Chondrocyte (in vitro differentiated cells): ENCODE results near the gene UBFD1. TPM values are rescaled to one million over a fixed set of nuclear protein-coding genes. Genes with fewer than 3 reads are reported as not detected.

Experiments used
- DNase-seq: peaks from one replicate; pipeline ENCODE4 v3.0.0; 2021; ENCODE audit warnings: mixed read lengths, low spot score
- H3K27ac Mint-ChIP-seq: one replicate; pipeline ENCODE4 v1.8.0; 2021; ENCODE audit warnings: mild to moderate bottlenecking, moderate library complexity, mixed read lengths; ENCODE audit not compliant: unreplicated experiment
- H3K27me3 Mint-ChIP-seq: 2 replicates; pipeline ENCODE4 v1.8.0; 2021; ENCODE audit warnings: low read depth, mixed read lengths
- H3K36me3 Mint-ChIP-seq: 2 replicates; pipeline ENCODE4 v1.8.0; 2021; ENCODE audit warnings: low read depth, mixed read lengths
- H3K4me1 Mint-ChIP-seq: 2 replicates; pipeline ENCODE4 v1.8.0; 2021; ENCODE audit warnings: low read depth, mild to moderate bottlenecking, mixed read lengths
- H3K4me3 Mint-ChIP-seq: one replicate; pipeline ENCODE4 v1.8.0; 2021; ENCODE audit warnings: mild to moderate bottlenecking, moderate library complexity, mixed read lengths; ENCODE audit not compliant: unreplicated experiment
- H3K9me3 Mint-ChIP-seq: 2 replicates; pipeline ENCODE4 v1.8.0; 2021; ENCODE audit warnings: low read depth, mixed read lengths
- total RNA-seq: library from RNA; stranded (reverse); gene quantifications from 3 replicates; pipeline ENCODE4 v1.2.1, GENCODE V29; 2021
- TF ChIP-seq, protein P1 (sequence below): fragments of 200-600 bp; sonication (generic); IDR thresholded peaks from 2 replicates; pipeline ENCODE4 v1.5.0; 2021; ENCODE audit warnings: antibody characterized with exemption, mild to moderate bottlenecking, moderate library complexity

UBFD1 gene
- total RNA-seq, 1 donor from 2014 or later: 105 TPM

DNA sequence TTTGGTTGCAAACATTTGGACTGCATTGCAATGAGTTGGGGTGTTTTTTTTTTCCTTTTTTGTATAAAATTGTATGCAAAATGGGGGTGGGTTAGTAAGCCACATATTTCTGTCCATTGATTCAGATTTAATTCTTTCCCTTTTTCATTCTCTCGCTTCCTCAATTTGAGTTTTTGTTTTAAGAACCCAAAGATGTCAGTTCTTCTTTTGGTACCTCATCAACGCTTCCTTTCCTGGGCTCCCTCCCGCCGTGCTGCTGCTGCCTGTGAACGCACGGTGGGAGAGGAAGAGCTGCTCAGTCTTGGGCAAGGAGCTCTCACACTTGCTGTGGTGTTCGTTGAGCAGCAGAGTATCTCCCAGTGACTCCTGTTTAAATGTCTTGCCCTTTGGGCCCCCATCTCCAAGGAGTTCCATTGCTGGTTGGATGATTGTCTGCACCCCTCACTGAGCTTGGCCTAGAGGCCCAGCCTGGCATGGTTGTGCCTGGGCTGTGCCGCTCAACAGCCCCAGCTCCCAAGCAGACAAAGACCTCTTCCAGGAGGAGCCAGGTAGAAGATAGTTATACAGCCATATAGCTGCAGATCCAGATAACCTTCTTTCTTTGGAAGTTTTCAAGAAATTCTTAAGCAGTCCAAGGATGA, 13.6 kb downstream of the UBFD1 start:
- H3K36me3 Mint-ChIP-seq: peaks cover 38% of the 10 kb centered on the region
- no peak for DNase-seq
- H3K4me3 Mint-ChIP-seq: no peak overlapping the region
- no peaks in the 10 kb centered on the region for H3K27me3 Mint-ChIP-seq
- H3K9me3 Mint-ChIP-seq: no peaks in the 10 kb centered on the region
- H3K4me1 Mint-ChIP-seq: no peaks in the 10 kb centered on the region
- H3K27ac Mint-ChIP-seq: no peak overlapping the region
- TF ChIP-seq, protein P1, sequence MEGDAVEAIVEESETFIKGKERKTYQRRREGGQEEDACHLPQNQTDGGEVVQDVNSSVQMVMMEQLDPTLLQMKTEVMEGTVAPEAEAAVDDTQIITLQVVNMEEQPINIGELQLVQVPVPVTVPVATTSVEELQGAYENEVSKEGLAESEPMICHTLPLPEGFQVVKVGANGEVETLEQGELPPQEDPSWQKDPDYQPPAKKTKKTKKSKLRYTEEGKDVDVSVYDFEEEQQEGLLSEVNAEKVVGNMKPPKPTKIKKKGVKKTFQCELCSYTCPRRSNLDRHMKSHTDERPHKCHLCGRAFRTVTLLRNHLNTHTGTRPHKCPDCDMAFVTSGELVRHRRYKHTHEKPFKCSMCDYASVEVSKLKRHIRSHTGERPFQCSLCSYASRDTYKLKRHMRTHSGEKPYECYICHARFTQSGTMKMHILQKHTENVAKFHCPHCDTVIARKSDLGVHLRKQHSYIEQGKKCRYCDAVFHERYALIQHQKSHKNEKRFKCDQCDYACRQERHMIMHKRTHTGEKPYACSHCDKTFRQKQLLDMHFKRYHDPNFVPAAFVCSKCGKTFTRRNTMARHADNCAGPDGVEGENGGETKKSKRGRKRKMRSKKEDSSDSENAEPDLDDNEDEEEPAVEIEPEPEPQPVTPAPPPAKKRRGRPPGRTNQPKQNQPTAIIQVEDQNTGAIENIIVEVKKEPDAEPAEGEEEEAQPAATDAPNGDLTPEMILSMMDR: no peak

DNA sequence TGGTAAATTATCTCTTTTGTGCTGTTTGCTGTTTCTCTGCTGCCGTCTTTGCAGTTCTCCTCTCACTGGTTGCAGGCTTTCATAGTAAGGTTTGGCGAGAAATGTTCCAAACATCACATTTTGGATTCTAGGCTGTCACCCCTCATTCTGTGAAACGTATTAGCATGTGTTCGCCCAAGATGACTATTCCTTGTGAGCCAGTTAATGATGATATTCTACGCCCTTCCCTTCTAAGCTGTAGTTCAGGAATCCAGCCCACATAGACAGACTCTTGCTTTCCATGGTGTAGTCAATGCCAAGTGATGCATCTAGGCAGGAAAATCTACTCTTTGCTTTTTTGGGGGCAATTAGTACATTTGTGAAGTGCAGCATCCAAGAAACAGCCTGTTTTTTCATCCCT, 14.4 kb downstream of the UBFD1 start:
- Mint-ChIP-seq H3K9me3 (no peaks in the 10 kb centered on the region), H3K27me3 (no peaks in the 10 kb centered on the region), H3K4me1 (no peaks in the 10 kb centered on the region), H3K27ac (no peak overlapping the region), H3K4me3 (no peak overlapping the region), H3K36me3 (peaks cover 34% of the 10 kb centered on the region)
- no peak for DNase-seq
- TF ChIP-seq, protein P1: no peak

DNA sequence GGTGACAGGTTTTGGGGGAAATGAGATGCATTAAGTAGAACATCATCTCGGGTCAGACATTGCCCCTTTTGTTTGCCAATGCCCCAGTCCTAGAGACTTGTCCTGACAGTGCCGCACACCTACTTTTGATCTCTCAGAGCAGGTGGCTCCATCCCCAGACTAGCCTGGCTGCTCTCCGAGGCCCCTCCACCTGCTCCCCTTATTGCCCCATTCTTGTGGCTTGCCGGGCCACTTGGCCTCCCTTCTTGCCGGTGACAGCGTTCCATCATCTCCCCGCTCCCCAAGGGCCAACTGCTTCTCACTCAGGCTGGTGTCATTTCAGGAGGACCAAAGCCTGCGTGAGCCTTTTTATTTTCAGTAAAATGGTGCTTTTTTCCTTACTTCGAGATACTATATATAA, 14.9 kb downstream of the UBFD1 start:
- TF ChIP-seq, protein P1: no peak
- Mint-ChIP-seq H3K27ac (no peak overlapping the region), H3K4me3 (no peak overlapping the region), H3K9me3 (no peaks in the 10 kb centered on the region), H3K4me1 (no peaks in the 10 kb centered on the region), H3K36me3 (peaks cover 34% of the 10 kb centered on the region), H3K27me3 (no peaks in the 10 kb centered on the region)
- no peak for DNase-seq

DNA sequence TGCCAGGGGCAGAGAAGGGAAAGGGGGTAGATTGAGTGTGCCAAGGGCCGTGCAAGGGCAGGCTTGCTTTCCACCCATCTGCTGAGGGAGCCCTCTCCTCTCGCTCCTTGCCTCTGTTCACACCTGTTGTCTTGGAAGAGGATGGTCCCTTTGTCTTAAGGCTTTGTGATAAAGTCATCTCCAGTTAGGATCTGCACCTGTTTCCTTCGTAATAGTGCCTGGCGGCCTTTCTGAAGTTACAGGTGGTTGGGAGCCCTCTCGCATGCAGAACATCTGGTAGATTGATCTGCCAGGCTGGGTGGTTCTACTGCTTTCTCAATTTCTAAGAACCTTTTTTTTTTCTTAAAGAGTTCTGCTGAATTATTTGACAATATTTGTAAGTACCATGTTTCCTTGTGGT, 16.3 kb downstream of the UBFD1 start:
- Mint-ChIP-seq H3K27ac (no peak overlapping the region), H3K4me3 (no peak overlapping the region), H3K36me3 (peaks cover 30% of the 10 kb centered on the region), H3K4me1 (no peaks in the 10 kb centered on the region), H3K27me3 (no peaks in the 10 kb centered on the region), H3K9me3 (no peaks in the 10 kb centered on the region)
- TF ChIP-seq, protein P1: no peak
- no peak for DNase-seq

DNA sequence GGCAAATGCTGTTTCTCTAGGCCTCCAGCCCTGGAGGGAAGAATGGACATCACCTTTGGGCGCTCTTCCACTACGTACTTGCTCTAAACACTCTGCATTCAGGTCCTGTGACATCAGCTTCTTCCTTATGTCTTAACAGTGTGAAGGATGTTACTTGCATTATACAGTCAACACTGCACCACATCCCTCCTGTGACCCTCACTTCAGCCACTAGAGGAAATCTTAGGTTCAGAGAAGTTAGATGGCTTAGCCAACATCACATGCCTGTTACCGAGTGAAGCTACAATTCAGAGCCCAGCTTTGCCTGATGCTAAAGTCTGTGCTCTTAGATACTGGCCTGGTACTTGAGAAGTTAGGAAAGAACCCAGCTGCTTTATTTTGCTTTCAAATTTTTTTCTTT, 18.3 kb downstream of the UBFD1 start:
- Mint-ChIP-seq H3K9me3 (no peaks in the 10 kb centered on the region), H3K27me3 (no peaks in the 10 kb centered on the region), H3K36me3 (peaks cover 24% of the 10 kb centered on the region), H3K4me1 (no peaks in the 10 kb centered on the region), H3K27ac (no peak overlapping the region), H3K4me3 (no peak overlapping the region)
- DNase-seq: no peak
- TF ChIP-seq, protein P1: no peak
